Measurements from ENCODE around the gene PDGFRB.

GRCh38 chr5:150190503-150190979 is 34.9 kb upstream of the PDGFRB start:
- TF ChIP-seq CTCF (IDR thresholded peaks at IDR 0.05) (no peak), POLR2A (IDR thresholded peaks at IDR 0.05) (no peak)

Data from breast epithelium (tissue), 3 donors.